Fibroblast of lung (primary cell): ENCODE measurements around the gene POT1.

Source experiments
- EZH2 ChIP-seq: IDR thresholded peaks from 2 replicates; pipeline ENCODE4 v1.5.1; 2012; ENCODE audit warnings: low read length, control low read depth, mild to moderate bottlenecking; ENCODE audit errors: missing control alignments
- TF ChIP-seq, protein P1 (sequence below), 2 donors: IDR thresholded peaks in 1 of 2; conservative IDR thresholded peaks in 1 of 2; 1 replicate in 1 of 2; 2 replicates in 1 of 2; pipeline ENCODE4 v1.5.1; 2011 to 2012; ENCODE audit warnings: low read length in 2 of 2, control low read depth in 1 of 2, inconsistent platforms in 1 of 2, low read depth in 1 of 2, mild to moderate bottlenecking in 1 of 2

GRCh38 chr7:124840435-124840834, 89.2 kb downstream of the POT1 start:
- TF ChIP-seq, protein P1, sequence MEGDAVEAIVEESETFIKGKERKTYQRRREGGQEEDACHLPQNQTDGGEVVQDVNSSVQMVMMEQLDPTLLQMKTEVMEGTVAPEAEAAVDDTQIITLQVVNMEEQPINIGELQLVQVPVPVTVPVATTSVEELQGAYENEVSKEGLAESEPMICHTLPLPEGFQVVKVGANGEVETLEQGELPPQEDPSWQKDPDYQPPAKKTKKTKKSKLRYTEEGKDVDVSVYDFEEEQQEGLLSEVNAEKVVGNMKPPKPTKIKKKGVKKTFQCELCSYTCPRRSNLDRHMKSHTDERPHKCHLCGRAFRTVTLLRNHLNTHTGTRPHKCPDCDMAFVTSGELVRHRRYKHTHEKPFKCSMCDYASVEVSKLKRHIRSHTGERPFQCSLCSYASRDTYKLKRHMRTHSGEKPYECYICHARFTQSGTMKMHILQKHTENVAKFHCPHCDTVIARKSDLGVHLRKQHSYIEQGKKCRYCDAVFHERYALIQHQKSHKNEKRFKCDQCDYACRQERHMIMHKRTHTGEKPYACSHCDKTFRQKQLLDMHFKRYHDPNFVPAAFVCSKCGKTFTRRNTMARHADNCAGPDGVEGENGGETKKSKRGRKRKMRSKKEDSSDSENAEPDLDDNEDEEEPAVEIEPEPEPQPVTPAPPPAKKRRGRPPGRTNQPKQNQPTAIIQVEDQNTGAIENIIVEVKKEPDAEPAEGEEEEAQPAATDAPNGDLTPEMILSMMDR (conservative IDR thresholded peaks at IDR 0.05 in 1 of 2, IDR thresholded peaks at IDR 0.05 in 1 of 2; ENCODE audit: low read depth in 1 of 2, low read length in 2 of 2), result no peak
- TF ChIP-seq EZH2, result no peak
